ENCODE results near the gene HSPA8.
A peak's percentile ranks its signal among the peaks of the same experiment; 100 is the strongest.
"Not testable (repeated sequence)": the region's sequence is repeated elsewhere in the genome, so short reads cannot be mapped to it uniquely, and the experiment has no call there.

Gene HSPA8

GRCh38 chr11:123060277-123061000 lies 1.5 kb downstream of the HSPA8 start:
- peaks cover 62% of the 10 kb centered on the region for H3K36me3 ChIP-seq
- TF ChIP-seq, protein P1, sequence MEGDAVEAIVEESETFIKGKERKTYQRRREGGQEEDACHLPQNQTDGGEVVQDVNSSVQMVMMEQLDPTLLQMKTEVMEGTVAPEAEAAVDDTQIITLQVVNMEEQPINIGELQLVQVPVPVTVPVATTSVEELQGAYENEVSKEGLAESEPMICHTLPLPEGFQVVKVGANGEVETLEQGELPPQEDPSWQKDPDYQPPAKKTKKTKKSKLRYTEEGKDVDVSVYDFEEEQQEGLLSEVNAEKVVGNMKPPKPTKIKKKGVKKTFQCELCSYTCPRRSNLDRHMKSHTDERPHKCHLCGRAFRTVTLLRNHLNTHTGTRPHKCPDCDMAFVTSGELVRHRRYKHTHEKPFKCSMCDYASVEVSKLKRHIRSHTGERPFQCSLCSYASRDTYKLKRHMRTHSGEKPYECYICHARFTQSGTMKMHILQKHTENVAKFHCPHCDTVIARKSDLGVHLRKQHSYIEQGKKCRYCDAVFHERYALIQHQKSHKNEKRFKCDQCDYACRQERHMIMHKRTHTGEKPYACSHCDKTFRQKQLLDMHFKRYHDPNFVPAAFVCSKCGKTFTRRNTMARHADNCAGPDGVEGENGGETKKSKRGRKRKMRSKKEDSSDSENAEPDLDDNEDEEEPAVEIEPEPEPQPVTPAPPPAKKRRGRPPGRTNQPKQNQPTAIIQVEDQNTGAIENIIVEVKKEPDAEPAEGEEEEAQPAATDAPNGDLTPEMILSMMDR (IDR thresholded peaks at IDR 0.05), result no peak
- peaks cover 40 to 51% of the 10 kb centered on the region in 2 experiments for H3K4me1 ChIP-seq (ENCODE audit: control insufficient read depth in 1 of 2, insufficient read depth in 1 of 2, low read depth in 1 of 2, low read length in 1 of 2)
- H3K27ac ChIP-seq, result peak overlapping the region; percentile 100
- peak overlapping the region; percentile 84 to 99 for H3K4me3 ChIP-seq (ENCODE audit: low read depth in 1 of 2, low read length in 1 of 2)
- H3K9me3 ChIP-seq, result no peaks in the 10 kb centered on the region
- H3K27me3 ChIP-seq, result no peaks in the 10 kb centered on the region

DNA sequence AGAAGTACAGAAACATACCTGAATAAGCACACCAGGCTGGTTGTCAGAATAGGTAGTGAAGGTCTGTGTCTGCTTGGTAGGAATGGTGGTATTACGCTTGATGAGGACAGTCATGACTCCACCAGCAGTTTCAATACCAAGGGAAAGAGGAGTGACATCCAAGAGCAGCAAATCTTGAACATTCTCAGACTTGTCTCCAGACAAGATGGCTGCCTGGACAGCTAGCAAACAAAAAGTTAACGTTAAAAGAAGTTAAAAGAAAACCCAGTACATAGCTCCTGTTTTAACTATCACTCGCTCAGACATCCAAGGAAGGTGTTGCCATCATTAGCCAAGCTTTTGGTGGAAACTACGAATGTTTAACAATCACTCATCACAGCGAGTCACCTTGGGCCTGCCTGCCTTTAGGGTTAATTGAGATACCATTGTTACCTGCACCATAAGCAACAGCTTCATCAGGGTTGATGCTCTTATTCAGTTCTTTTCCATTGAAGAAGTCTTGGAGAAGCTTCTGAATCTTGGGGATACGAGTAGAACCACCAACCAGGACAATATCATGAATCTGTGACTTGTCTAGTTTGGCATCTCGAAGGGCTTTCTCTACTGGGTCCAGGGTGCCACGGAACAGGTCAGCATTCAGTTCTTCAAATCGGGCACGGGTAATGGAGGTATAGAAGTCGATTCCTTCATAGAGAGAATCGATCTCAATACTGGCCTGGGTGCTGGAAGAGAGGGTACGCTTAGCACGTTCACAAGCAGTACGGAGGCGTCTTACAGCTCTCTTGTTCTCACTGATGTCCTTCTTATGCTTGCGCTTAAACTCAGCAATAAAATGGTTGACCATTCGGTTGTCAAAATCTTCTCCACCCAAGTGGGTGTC lies 2.7 kb downstream of the HSPA8 start:
- H3K4me3 ChIP-seq (ENCODE audit: low read depth in 1 of 2, low read length in 1 of 2); H3K9me3 ChIP-seq; H3K27me3 ChIP-seq: not testable (repeated sequence)
- H3K27ac ChIP-seq, result peak overlapping the region; percentile 100
- H3K4me1 ChIP-seq (ENCODE audit: control insufficient read depth in 1 of 2, insufficient read depth in 1 of 2, low read depth in 1 of 2, low read length in 1 of 2), result peaks cover 36 to 45% of the 10 kb centered on the region in 2 experiments
- H3K36me3 ChIP-seq, result peaks cover 63% of the 10 kb centered on the region

GRCh38 chr11:123057661-123058305 lies 4.2 kb downstream of the HSPA8 start:
- Histone ChIP-seq H3K27ac (no peak overlapping the region), H3K4me1 (ENCODE audit: control insufficient read depth in 1 of 2, insufficient read depth in 1 of 2, low read depth in 1 of 2, low read length in 1 of 2) (peaks cover 22 to 37% of the 10 kb centered on the region in 2 experiments), H3K4me3 (ENCODE audit: low read depth in 1 of 2, low read length in 1 of 2) (no peak overlapping the region), H3K27me3 (no peaks in the 10 kb centered on the region), H3K9me3 (no peaks in the 10 kb centered on the region), H3K36me3 (peaks cover 72% of the 10 kb centered on the region)
- TF ChIP-seq, protein P1 (IDR thresholded peaks at IDR 0.05), result no peak

DNA sequence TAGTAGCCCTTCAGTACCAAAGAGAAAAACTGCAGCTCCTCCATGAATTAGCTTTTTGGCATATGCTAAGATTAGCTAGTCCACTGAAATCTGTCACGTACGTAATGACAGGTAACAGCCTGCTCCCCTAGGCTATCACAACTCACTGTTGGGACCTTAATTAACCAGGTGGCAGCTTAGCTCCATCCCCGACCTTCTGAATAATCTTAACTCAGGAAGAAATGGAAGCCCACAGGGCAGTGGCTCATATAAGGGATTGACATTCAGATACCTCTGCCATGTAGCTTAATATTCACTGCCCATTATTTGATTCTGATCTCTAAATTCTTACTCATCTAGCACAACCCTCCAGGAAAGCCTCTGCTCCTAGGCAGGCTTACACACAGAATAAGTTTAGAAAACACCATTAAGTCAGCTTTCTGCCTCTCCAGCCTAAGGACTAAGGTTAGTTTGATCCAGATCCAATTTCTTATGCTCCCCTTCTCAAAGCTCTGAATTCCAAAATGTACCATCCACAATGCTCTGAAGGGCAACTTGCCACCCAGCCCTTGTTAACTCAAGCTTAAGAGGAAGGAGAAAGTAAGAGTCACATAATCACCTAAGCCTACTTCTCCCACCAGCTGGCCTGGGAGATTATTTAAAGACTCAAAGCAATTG lies 5.0 kb downstream of the HSPA8 start:
- Histone ChIP-seq H3K36me3 (peaks cover 68% of the 10 kb centered on the region), H3K27me3 (no peaks in the 10 kb centered on the region), H3K27ac (no peak overlapping the region), H3K9me3 (no peaks in the 10 kb centered on the region), H3K4me1 (ENCODE audit: control insufficient read depth in 1 of 2, insufficient read depth in 1 of 2, low read depth in 1 of 2, low read length in 1 of 2) (peaks cover 22 to 37% of the 10 kb centered on the region in 2 experiments), H3K4me3 (ENCODE audit: low read depth in 1 of 2, low read length in 1 of 2) (no peak overlapping the region)
- TF ChIP-seq, protein P1 (IDR thresholded peaks at IDR 0.05), result no peak

DNA sequence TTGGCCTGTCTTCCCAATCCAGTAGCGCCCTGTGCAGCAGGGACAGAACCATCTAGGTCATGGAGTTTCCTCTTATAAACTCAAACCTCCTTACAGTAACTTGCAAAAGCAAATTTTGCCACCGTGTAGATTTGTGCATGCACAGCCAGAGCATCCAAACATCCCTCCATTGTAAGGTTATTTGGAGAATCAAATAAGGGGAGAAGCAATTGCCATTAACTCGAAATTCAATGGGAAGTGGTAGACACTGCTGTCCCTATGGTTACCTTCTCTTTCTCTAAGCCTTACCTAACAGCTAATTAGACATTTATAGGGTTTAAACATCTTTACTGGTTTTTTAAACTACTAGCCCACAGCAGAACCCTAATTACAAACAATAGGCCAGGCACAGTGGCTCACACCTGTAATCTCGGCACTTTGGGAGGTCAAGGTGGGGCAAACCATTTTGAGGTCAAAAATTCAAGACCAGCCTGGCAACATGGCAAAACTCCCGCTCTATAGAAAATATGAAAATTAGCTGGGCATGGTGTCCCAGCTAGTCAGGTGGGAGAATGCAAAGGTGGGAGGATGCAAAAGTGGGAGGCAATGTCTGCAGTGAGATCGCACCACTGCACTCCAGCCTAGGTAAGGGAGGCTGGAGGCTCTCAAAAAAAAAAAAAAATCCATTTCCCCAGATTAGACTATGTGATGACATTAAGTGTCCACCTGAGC lies 6.6 kb downstream of the HSPA8 start:
- TF ChIP-seq, protein P1 (IDR thresholded peaks at IDR 0.05), result no peak
- Histone ChIP-seq H3K4me1 (ENCODE audit: control insufficient read depth in 1 of 2, insufficient read depth in 1 of 2, low read depth in 1 of 2, low read length in 1 of 2) (peaks cover 10 to 25% of the 10 kb centered on the region in 2 experiments), H3K9me3 (no peaks in the 10 kb centered on the region), H3K4me3 (ENCODE audit: low read depth in 1 of 2, low read length in 1 of 2) (no peak overlapping the region), H3K27ac (peak overlapping the region; percentile 7), H3K36me3 (peaks cover 64% of the 10 kb centered on the region), H3K27me3 (no peaks in the 10 kb centered on the region)
